SK-N-MC (cell line): ENCODE results near the gene LASP1.
"Not testable (repeated sequence)": the region's sequence is repeated elsewhere in the genome, so short reads cannot be mapped to it uniquely, and the experiment has no call there.

Experiments
- DNase-seq: peaks from one replicate; pipeline ENCODE4 v3.0.0-alpha.2; 2011; ENCODE audit warnings: low read depth, low spot score
- H3K27ac ChIP-seq: fragments of 200-600 bp; sonication (generic); 2 replicates; pipeline ENCODE4 v1.5.1; 2016; ENCODE audit warnings: mixed run types
- H3K36me3 ChIP-seq: fragments of 200-600 bp; sonication (generic); 2 replicates; pipeline ENCODE4 v1.6.1; 2017; ENCODE audit warnings: antibody characterized with exemption, low read length, mixed read lengths; ENCODE audit not compliant: insufficient read depth
- H3K4me3 ChIP-seq: fragments of 200-600 bp; sonication (generic); 2 replicates; pipeline ENCODE4 v1.5.1; 2016
- H3K9ac ChIP-seq: fragments of 200-600 bp; sonication (generic); 2 replicates; pipeline ENCODE4 v1.8.0; 2017; ENCODE audit warnings: mixed run types, mixed read lengths; ENCODE audit not compliant: insufficient read length
- H3K9me3 ChIP-seq: fragments of 200-600 bp; sonication (generic); 2 replicates; pipeline ENCODE4 v1.6.1; 2017; ENCODE audit warnings: low read depth, mild to moderate bottlenecking, antibody characterized with exemption, low read length, moderate library complexity, mixed read lengths
- EZH2 ChIP-seq: fragments of 200-600 bp; sonication (generic); IDR thresholded peaks from one replicate; pipeline ENCODE4 v1.6.1; 2017; ENCODE audit warnings: antibody characterized with exemption
- FOXP2 ChIP-seq: optimal IDR thresholded peaks from 2 replicates; pipeline ENCODE3; 2011; ENCODE audit warnings: mild to moderate bottlenecking, moderate library complexity; ENCODE audit not compliant: insufficient read depth; ENCODE audit errors: extremely low read length, control extremely low read depth
- POLR2AphosphoS5 ChIP-seq: IDR thresholded peaks from 2 replicates; pipeline ENCODE4 v1.6.1; 2012; ENCODE audit warnings: mild to moderate bottlenecking, low read depth, low read length, borderline replicate concordance

The LASP1 gene

GRCh38 chr17:38926293-38927070 is 56.6 kb downstream of the LASP1 start:
- no peak overlapping the region for H3K4me3 ChIP-seq
- no peak overlapping the region for H3K27ac ChIP-seq
- DNase-seq: no peak
- no peaks in the 10 kb centered on the region for H3K9me3 ChIP-seq
- no peak overlapping the region for H3K9ac ChIP-seq
- no peaks in the 10 kb centered on the region for H3K36me3 ChIP-seq
- TF ChIP-seq POLR2AphosphoS5 (no peak), EZH2 (no peak), FOXP2 (no peak)

- not testable (repeated sequence) for DNase-seq, H3K9ac ChIP-seq, H3K27ac ChIP-seq, H3K9me3 ChIP-seq, H3K36me3 ChIP-seq, H3K4me3 ChIP-seq
Observed at GRCh38 chr17:38930782-38931181, 60.9 kb downstream of the LASP1 start.

GRCh38 chr17:38933962-38934361 is 64.1 kb downstream of the LASP1 start:
- not testable (repeated sequence) for H3K9ac ChIP-seq, DNase-seq, H3K4me3 ChIP-seq, H3K27ac ChIP-seq, H3K36me3 ChIP-seq, H3K9me3 ChIP-seq

GRCh38 chr17:38939987-38940386 is 70.1 kb downstream of the LASP1 start:
- no peaks in the 10 kb centered on the region for H3K36me3 ChIP-seq
- H3K27ac ChIP-seq: no peak overlapping the region
- no peak overlapping the region for H3K4me3 ChIP-seq
- DNase-seq: no peak
- no peak overlapping the region for H3K9ac ChIP-seq
- H3K9me3 ChIP-seq: no peaks in the 10 kb centered on the region
- no peak for TF ChIP-seq FOXP2
- no peak for TF ChIP-seq EZH2
- no peak for TF ChIP-seq POLR2AphosphoS5

- Histone ChIP-seq H3K4me3 (no peak overlapping the region), H3K9me3 (no peaks in the 10 kb centered on the region), H3K27ac (no peak overlapping the region), H3K36me3 (no peaks in the 10 kb centered on the region), H3K9ac (no peak overlapping the region)
- TF ChIP-seq EZH2 (no peak), POLR2AphosphoS5 (no peak), FOXP2 (no peak)
- DNase-seq: no peak
Observed at GRCh38 chr17:38940404-38940803, 70.5 kb downstream of the LASP1 start.

GRCh38 chr17:38942696-38943334 is 73.0 kb downstream of the LASP1 start:
- no peak overlapping the region for H3K9ac ChIP-seq
- no peaks in the 10 kb centered on the region for H3K9me3 ChIP-seq
- H3K4me3 ChIP-seq: peak overlapping the region; percentile 28
- H3K36me3 ChIP-seq: no peaks in the 10 kb centered on the region
- DNase-seq: no peak
- TF ChIP-seq POLR2AphosphoS5 (no peak), EZH2 (no peak), FOXP2 (no peak)
- no peak overlapping the region; the same call in 1 of the 2 replicates for H3K27ac ChIP-seq

GRCh38 chr17:38943607-38944006 is 73.7 kb downstream of the LASP1 start:
- Histone ChIP-seq H3K27ac (no peak overlapping the region), H3K9ac (no peak overlapping the region), H3K36me3 (no peaks in the 10 kb centered on the region), H3K4me3 (no peak overlapping the region), H3K9me3 (no peaks in the 10 kb centered on the region)
- DNase-seq: no peak
- no peak for TF ChIP-seq FOXP2
- TF ChIP-seq EZH2: no peak
- TF ChIP-seq POLR2AphosphoS5: no peak

GRCh38 chr17:38947189-38947588 is 77.3 kb downstream of the LASP1 start:
- no peak for DNase-seq
- TF ChIP-seq POLR2AphosphoS5: no peak
- no peak for TF ChIP-seq EZH2
- no peak for TF ChIP-seq FOXP2
- Histone ChIP-seq H3K9me3 (no peaks in the 10 kb centered on the region), H3K27ac (no peak overlapping the region), H3K9ac (no peak overlapping the region), H3K36me3 (no peaks in the 10 kb centered on the region), H3K4me3 (no peak overlapping the region)

GRCh38 chr17:38953800-38954199 is 83.9 kb downstream of the LASP1 start:
- H3K4me3 ChIP-seq, H3K36me3 ChIP-seq, H3K27ac ChIP-seq, H3K9ac ChIP-seq, H3K9me3 ChIP-seq, DNase-seq: not testable (repeated sequence)
